ENCODE measurements around the gene FOXP1.

FOXP1 gene

DNA sequence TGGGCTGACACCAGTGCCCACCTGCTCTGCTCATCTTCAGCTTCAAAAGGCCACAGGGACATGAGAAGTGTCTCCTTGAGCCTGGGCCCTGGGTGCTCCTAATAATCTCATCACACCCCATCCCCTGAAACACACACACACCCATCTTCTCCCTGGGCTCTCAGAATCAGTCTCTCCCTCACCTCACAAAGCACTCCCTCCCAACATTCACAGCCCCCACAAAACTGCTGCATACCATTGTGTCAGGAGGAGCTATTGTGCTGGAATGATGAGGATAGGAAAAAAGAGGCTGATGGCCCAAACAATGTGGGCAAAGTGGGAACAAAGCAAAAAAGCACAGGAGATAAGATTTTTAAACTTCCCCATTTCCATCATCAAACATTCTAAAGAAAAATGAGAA is 16.8 kb downstream of the FOXP1 start:
- no peak for ATAC-seq
- TF ChIP-seq PPARA (CRISPR knock-in tag; IDR thresholded peaks at IDR 0.05; ENCODE audit: borderline replicate concordance) (no peak), ZC3H10 (CRISPR knock-in tag; IDR thresholded peaks at IDR 0.05) (no peak), ISL1 (CRISPR knock-in tag; IDR thresholded peaks at IDR 0.05) (no peak), TCF4 (CRISPR knock-in tag; IDR thresholded peaks at IDR 0.05; ENCODE audit: borderline replicate concordance) (no peak), CREB5 (CRISPR knock-in tag; IDR thresholded peaks at IDR 0.05; ENCODE audit: low read depth) (no peak), TOX (CRISPR knock-in tag; IDR thresholded peaks at IDR 0.05; ENCODE audit: borderline replicate concordance) (no peak), ZNF8 (CRISPR knock-in tag; IDR thresholded peaks at IDR 0.05) (no peak), CSDC2 (CRISPR knock-in tag; IDR thresholded peaks at IDR 0.05) (no peak), PATZ1 (CRISPR knock-in tag; IDR thresholded peaks at IDR 0.05; ENCODE audit: borderline replicate concordance) (no peak), ARNTL (CRISPR knock-in tag; IDR thresholded peaks at IDR 0.05; ENCODE audit: borderline replicate concordance, low read depth) (no peak), ZNF70 (CRISPR knock-in tag; IDR thresholded peaks at IDR 0.05) (no peak), BACH2 (CRISPR knock-in tag; IDR thresholded peaks at IDR 0.05; ENCODE audit: borderline replicate concordance) (no peak), OSR1 (CRISPR knock-in tag; IDR thresholded peaks at IDR 0.05) (no peak), RARB (CRISPR knock-in tag; IDR thresholded peaks at IDR 0.05) (no peak), ZFP30 (CRISPR knock-in tag; IDR thresholded peaks at IDR 0.05) (no peak)
- TF ChIP-seq, protein P1, sequence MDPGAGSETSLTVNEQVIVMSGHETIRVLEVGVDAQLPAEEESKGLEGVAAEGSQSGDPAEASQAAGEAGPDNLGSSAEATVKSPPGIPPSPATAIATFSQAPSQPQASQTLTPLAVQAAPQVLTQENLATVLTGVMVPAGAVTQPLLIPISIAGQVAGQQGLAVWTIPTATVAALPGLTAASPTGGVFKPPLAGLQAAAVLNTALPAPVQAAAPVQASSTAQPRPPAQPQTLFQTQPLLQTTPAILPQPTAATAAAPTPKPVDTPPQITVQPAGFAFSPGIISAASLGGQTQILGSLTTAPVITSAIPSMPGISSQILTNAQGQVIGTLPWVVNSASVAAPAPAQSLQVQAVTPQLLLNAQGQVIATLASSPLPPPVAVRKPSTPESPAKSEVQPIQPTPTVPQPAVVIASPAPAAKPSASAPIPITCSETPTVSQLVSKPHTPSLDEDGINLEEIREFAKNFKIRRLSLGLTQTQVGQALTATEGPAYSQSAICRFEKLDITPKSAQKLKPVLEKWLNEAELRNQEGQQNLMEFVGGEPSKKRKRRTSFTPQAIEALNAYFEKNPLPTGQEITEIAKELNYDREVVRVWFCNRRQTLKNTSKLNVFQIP (CRISPR knock-in tag; IDR thresholded peaks at IDR 0.05; ENCODE audit: borderline replicate concordance, low read depth), result no peak
- TF ChIP-seq, protein P2, sequence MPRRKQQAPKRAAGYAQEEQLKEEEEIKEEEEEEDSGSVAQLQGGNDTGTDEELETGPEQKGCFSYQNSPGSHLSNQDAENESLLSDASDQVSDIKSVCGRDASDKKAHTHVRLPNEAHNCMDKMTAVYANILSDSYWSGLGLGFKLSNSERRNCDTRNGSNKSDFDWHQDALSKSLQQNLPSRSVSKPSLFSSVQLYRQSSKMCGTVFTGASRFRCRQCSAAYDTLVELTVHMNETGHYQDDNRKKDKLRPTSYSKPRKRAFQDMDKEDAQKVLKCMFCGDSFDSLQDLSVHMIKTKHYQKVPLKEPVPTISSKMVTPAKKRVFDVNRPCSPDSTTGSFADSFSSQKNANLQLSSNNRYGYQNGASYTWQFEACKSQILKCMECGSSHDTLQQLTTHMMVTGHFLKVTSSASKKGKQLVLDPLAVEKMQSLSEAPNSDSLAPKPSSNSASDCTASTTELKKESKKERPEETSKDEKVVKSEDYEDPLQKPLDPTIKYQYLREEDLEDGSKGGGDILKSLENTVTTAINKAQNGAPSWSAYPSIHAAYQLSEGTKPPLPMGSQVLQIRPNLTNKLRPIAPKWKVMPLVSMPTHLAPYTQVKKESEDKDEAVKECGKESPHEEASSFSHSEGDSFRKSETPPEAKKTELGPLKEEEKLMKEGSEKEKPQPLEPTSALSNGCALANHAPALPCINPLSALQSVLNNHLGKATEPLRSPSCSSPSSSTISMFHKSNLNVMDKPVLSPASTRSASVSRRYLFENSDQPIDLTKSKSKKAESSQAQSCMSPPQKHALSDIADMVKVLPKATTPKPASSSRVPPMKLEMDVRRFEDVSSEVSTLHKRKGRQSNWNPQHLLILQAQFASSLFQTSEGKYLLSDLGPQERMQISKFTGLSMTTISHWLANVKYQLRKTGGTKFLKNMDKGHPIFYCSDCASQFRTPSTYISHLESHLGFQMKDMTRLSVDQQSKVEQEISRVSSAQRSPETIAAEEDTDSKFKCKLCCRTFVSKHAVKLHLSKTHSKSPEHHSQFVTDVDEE (CRISPR knock-in tag; IDR thresholded peaks at IDR 0.05), result no peak
- TF ChIP-seq, protein P3, sequence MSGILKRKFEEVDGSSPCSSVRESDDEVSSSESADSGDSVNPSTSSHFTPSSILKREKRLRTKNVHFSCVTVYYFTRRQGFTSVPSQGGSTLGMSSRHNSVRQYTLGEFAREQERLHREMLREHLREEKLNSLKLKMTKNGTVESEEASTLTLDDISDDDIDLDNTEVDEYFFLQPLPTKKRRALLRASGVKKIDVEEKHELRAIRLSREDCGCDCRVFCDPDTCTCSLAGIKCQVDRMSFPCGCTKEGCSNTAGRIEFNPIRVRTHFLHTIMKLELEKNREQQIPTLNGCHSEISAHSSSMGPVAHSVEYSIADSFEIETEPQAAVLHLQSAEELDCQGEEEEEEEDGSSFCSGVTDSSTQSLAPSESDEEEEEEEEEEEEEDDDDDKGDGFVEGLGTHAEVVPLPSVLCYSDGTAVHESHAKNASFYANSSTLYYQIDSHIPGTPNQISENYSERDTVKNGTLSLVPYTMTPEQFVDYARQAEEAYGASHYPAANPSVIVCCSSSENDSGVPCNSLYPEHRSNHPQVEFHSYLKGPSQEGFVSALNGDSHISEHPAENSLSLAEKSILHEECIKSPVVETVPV (CRISPR knock-in tag; IDR thresholded peaks at IDR 0.05), result no peak

- ATAC-seq, result no peak
- TF ChIP-seq BACH2 (CRISPR knock-in tag; IDR thresholded peaks at IDR 0.05; ENCODE audit: borderline replicate concordance) (no peak), OSR1 (CRISPR knock-in tag; IDR thresholded peaks at IDR 0.05) (no peak), ZFP30 (CRISPR knock-in tag; IDR thresholded peaks at IDR 0.05) (no peak), CSDC2 (CRISPR knock-in tag; IDR thresholded peaks at IDR 0.05) (no peak), ZC3H10 (CRISPR knock-in tag; IDR thresholded peaks at IDR 0.05) (no peak), TCF4 (CRISPR knock-in tag; IDR thresholded peaks at IDR 0.05; ENCODE audit: borderline replicate concordance) (no peak), GLIS3 (CRISPR knock-in tag; IDR thresholded peaks at IDR 0.05) (no peak), ZNF8 (CRISPR knock-in tag; IDR thresholded peaks at IDR 0.05) (no peak), ARNTL (CRISPR knock-in tag; IDR thresholded peaks at IDR 0.05; ENCODE audit: borderline replicate concordance, low read depth) (no peak), TOX (CRISPR knock-in tag; IDR thresholded peaks at IDR 0.05; ENCODE audit: borderline replicate concordance) (no peak), CREB5 (CRISPR knock-in tag; IDR thresholded peaks at IDR 0.05; ENCODE audit: low read depth) (no peak), ZNF565 (CRISPR knock-in tag; conservative IDR thresholded peaks at IDR 0.05; ENCODE audit: low read depth) (no peak), ZFP3 (CRISPR knock-in tag; IDR thresholded peaks at IDR 0.05) (no peak), ISL1 (CRISPR knock-in tag; IDR thresholded peaks at IDR 0.05) (no peak)
- TF ChIP-seq, protein P1 (CRISPR knock-in tag; IDR thresholded peaks at IDR 0.05; ENCODE audit: borderline replicate concordance, low read depth), result no peak
- TF ChIP-seq, protein P3 (CRISPR knock-in tag; IDR thresholded peaks at IDR 0.05), result no peak
- TF ChIP-seq, protein P2 (CRISPR knock-in tag; IDR thresholded peaks at IDR 0.05), result no peak
These were observed 17.6 kb downstream of the FOXP1 start for GRCh38 chr3:71565976-71566375.

Measured in SK-N-SH treated with all-trans-retinoic acid at 6 μM for 48 hours (cell line).